ENCODE measurements around the gene PRKAG3. TPM values are rescaled to one million over a fixed set of nuclear protein-coding genes. Genes with fewer than 3 reads are reported as not detected.

PRKAG3 gene
- total RNA-seq, 6 donors from 2014 or later = not detected

GRCh38 chr2:218826791-218827190 is 4.8 kb downstream of the PRKAG3 start:
- Histone ChIP-seq H3K4me1 (no peaks in the 10 kb centered on the region), H3K4me3 (no peak overlapping the region), H3K36me3 (no peaks in the 10 kb centered on the region), H3K9me3 (no peaks in the 10 kb centered on the region), H3K27me3 (no peaks in the 10 kb centered on the region), H3K27ac (no peak overlapping the region)
- DNase-seq = no peak
- TF ChIP-seq POLR2AphosphoS5 (IDR thresholded peaks at IDR 0.05) = no peak
- TF ChIP-seq EP300 (IDR thresholded peaks at IDR 0.05) = no peak
- TF ChIP-seq CTCF (IDR thresholded peaks at IDR 0.05) = no peak
- no peak for TF ChIP-seq POLR2A (IDR thresholded peaks at IDR 0.05)
- ATAC-seq (ENCODE audit: low FRiP score in 2 of 2) = no peak
- WGBS, 2 donors = 83 to 88% methylated on average over 7 to 10 of the region's 10 CpGs

- Histone ChIP-seq H3K36me3 (peaks cover 0 to 2% (median 0%) of the 10 kb centered on the region in 4 donors), H3K4me1 (no peaks in the 10 kb centered on the region), H3K27me3 (no peaks in the 10 kb centered on the region), H3K9me3 (no peaks in the 10 kb centered on the region), H3K4me3 (no peak overlapping the region), H3K27ac (peak overlapping the region in 1 of 4 donors; percentile 9)
- no peak for TF ChIP-seq CTCF (IDR thresholded peaks at IDR 0.05)
- no peak for ATAC-seq (ENCODE audit: low FRiP score in 2 of 2)
- WGBS, 2 donors = 94 to 97% methylated on average over 4 to 7 of the region's 7 CpGs
- no peak for DNase-seq
Measured at GRCh38 chr2:218824004-218824403, 7.6 kb downstream of the PRKAG3 start.

- Histone ChIP-seq H3K27me3 (no peaks in the 10 kb centered on the region), H3K27ac (peak overlapping the region in 1 of 4 donors; percentile 9), H3K9me3 (no peaks in the 10 kb centered on the region), H3K4me3 (no peak overlapping the region), H3K4me1 (no peaks in the 10 kb centered on the region), H3K36me3 (peaks cover 0 to 9% (median 0%) of the 10 kb centered on the region in 4 donors)
- WGBS, 2 donors = 68 to 78% methylated on average over 7 to 8 of the region's 9 CpGs
- TF ChIP-seq POLR2AphosphoS5 (IDR thresholded peaks at IDR 0.05) (no peak), CTCF (IDR thresholded peaks at IDR 0.05) (no peak), EP300 (IDR thresholded peaks at IDR 0.05) (no peak), POLR2A (IDR thresholded peaks at IDR 0.05) (no peak)
- no peak for DNase-seq
- ATAC-seq (ENCODE audit: low FRiP score in 2 of 2) = no peak
Measured at GRCh38 chr2:218823196-218823855, 8.3 kb downstream of the PRKAG3 start.

- Histone ChIP-seq H3K4me3 (no peak overlapping the region), H3K27me3 (no peaks in the 10 kb centered on the region), H3K27ac (no peak overlapping the region), H3K9me3 (no peaks in the 10 kb centered on the region), H3K4me1 (no peaks in the 10 kb centered on the region), H3K36me3 (peaks cover 0 to 11% (median 0%) of the 10 kb centered on the region in 4 donors)
- no peak for TF ChIP-seq CTCF (IDR thresholded peaks at IDR 0.05)
- DNase-seq = peak in 1 of 2 donors; percentile 30
- ATAC-seq (ENCODE audit: low FRiP score in 2 of 2) = no peak
- 73 to 91% methylated on average over 5 to 7 of the region's 7 CpGs for WGBS, 2 donors
Measured at GRCh38 chr2:218822622-218823021, 9.0 kb downstream of the PRKAG3 start.

GRCh38 chr2:218821605-218822211 is 9.9 kb downstream of the PRKAG3 start:
- Histone ChIP-seq H3K4me1 (no peaks in the 10 kb centered on the region), H3K27me3 (no peaks in the 10 kb centered on the region), H3K27ac (peak overlapping the region in 1 of 4 donors; percentile 62), H3K4me3 (no peak overlapping the region), H3K9me3 (no peaks in the 10 kb centered on the region), H3K36me3 (peaks cover 0 to 11% (median 0%) of the 10 kb centered on the region in 4 donors)
- ATAC-seq (ENCODE audit: low FRiP score in 2 of 2) = no peak
- no peak for DNase-seq
- WGBS, 2 donors = 79 to 83% methylated on average over 9 of the region's 9 CpGs
- TF ChIP-seq POLR2AphosphoS5 (IDR thresholded peaks at IDR 0.05) (no peak), POLR2A (IDR thresholded peaks at IDR 0.05) (no peak), CTCF (IDR thresholded peaks at IDR 0.05) (no peak), EP300 (IDR thresholded peaks at IDR 0.05) (no peak)
